Measurements from ENCODE around the gene GPR39.

GRCh38 chr2:132438691-132439090, 22.1 kb downstream of the GPR39 start:
- TF ChIP-seq POLR2A (IDR thresholded peaks at IDR 0.05; ENCODE audit: low read depth) (no peak), CTCF (IDR thresholded peaks at IDR 0.05) (no peak)

Data from esophagus muscularis mucosa (tissue), 3 donors.